Measurements from ENCODE around the gene COTL1.
"Not testable (repeated sequence)": the region's sequence is repeated elsewhere in the genome, so short reads cannot be mapped to it uniquely, and the experiment has no call there.

Gene COTL1

GRCh38 chr16:84519855-84520254 lies 98.0 kb downstream of the COTL1 start:
- no CpG with 5 or more reads among the region's 11 CpGs for WGBS (ENCODE audit: extremely low coverage, insufficient coverage, low lambda C conversion rate)

DNA sequence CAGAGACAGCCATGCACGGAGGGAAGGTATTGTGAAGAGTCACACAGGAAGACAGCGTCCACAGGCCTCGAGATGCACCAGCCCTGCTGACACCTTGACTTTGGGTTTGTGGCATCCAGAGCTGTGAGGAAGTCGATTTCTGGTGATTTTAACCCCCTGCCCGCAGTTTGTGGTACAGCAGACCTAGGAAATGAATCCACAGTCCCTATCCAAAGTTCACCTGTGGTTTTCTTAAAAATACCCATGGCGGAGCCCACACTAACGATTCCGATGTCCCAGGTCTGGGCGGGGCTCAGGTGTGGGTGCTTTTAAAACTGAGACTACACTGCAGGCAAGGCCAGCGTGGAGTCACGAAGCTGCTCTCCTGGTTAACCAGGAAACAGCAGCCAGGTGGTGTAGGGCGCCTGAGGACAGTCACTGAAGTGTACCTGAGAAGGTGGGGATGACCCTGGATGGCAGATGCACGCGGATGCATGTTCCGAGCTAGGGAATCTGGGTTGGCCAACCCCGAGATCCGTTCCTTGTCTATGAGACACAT lies 99.0 kb downstream of the COTL1 start:
- no CpG with 5 or more reads among the region's 17 CpGs for WGBS (ENCODE audit: extremely low coverage, insufficient coverage, low lambda C conversion rate)
- Histone ChIP-seq H3K79me1 (ENCODE audit: low read length) (no peaks in the 10 kb centered on the region), H3K9ac (ENCODE audit: low read length) (no peak overlapping the region), H3K4ac (ENCODE audit: low read depth, low read length) (no peak overlapping the region), H3K23ac (ENCODE audit: low read length) (no peak overlapping the region), H4K5ac (ENCODE audit: low read length) (no peak overlapping the region), H2BK5ac (ENCODE audit: low read length) (no peak overlapping the region), H2BK15ac (replicated peaks; ENCODE audit: low read depth) (no peak overlapping the region), H3K36me3 (ENCODE audit: control insufficient read depth, insufficient read depth, low read length) (no peaks in the 10 kb centered on the region), H3K27ac (ENCODE audit: low read depth, low read length) (no peak overlapping the region), H3K18ac (ENCODE audit: low read length) (no peak overlapping the region), H3K79me2 (ENCODE audit: control insufficient read depth, insufficient read depth, low read length) (no peaks in the 10 kb centered on the region), H3K56ac (ENCODE audit: low read length) (peak overlapping the region; percentile 42), H2BK120ac (ENCODE audit: low read depth, low read length) (no peak overlapping the region), H3K4me2 (ENCODE audit: low read length) (no peak overlapping the region), H4K8ac (ENCODE audit: low read depth, low read length) (no peak overlapping the region), H3K27me3 (ENCODE audit: insufficient read depth, low read length, poor library complexity) (no peaks in the 10 kb centered on the region), H2AK5ac (ENCODE audit: low read length) (no peak overlapping the region), H3K4me3 (ENCODE audit: low read length) (no peak overlapping the region), H3K4me1 (ENCODE audit: control insufficient read depth, low read depth, low read length) (no peaks in the 10 kb centered on the region)
- DNase-seq: no peak

More at GRCh38 chr16:84519855-84520254, 98.0 kb downstream of the COTL1 start:
- H3K4me3 ChIP-seq (ENCODE audit: low read length): no peak overlapping the region
- no peaks in the 10 kb centered on the region for H3K36me3 ChIP-seq (ENCODE audit: control insufficient read depth, insufficient read depth, low read length)
- H2BK5ac ChIP-seq (ENCODE audit: low read length): no peak overlapping the region
- H3K27me3 ChIP-seq (ENCODE audit: insufficient read depth, low read length, poor library complexity): no peaks in the 10 kb centered on the region
- H2AK5ac ChIP-seq (ENCODE audit: low read length): no peak overlapping the region
- H3K18ac ChIP-seq (ENCODE audit: low read length): no peak overlapping the region
- no peak overlapping the region for H3K27ac ChIP-seq (ENCODE audit: low read depth, low read length)
- H3K79me2 ChIP-seq (ENCODE audit: control insufficient read depth, insufficient read depth, low read length): no peaks in the 10 kb centered on the region
- no peak overlapping the region for H3K56ac ChIP-seq (ENCODE audit: low read length)
- no peak overlapping the region for H3K9ac ChIP-seq (ENCODE audit: low read length)
- H3K4me2 ChIP-seq (ENCODE audit: low read length): no peak overlapping the region
- no peak overlapping the region for H4K8ac ChIP-seq (ENCODE audit: low read depth, low read length)
- H3K23ac ChIP-seq (ENCODE audit: low read length): no peak overlapping the region
- no peak overlapping the region for H4K5ac ChIP-seq (ENCODE audit: low read length)
- no peak overlapping the region for H3K4ac ChIP-seq (ENCODE audit: low read depth, low read length)
- H3K79me1 ChIP-seq (ENCODE audit: low read length): no peaks in the 10 kb centered on the region
- no peak for DNase-seq
- no peak overlapping the region for H2BK15ac ChIP-seq (replicated peaks; ENCODE audit: low read depth)
- H3K4me1 ChIP-seq (ENCODE audit: control insufficient read depth, low read depth, low read length): no peaks in the 10 kb centered on the region
- H2BK120ac ChIP-seq (ENCODE audit: low read depth, low read length): no peak overlapping the region

DNA sequence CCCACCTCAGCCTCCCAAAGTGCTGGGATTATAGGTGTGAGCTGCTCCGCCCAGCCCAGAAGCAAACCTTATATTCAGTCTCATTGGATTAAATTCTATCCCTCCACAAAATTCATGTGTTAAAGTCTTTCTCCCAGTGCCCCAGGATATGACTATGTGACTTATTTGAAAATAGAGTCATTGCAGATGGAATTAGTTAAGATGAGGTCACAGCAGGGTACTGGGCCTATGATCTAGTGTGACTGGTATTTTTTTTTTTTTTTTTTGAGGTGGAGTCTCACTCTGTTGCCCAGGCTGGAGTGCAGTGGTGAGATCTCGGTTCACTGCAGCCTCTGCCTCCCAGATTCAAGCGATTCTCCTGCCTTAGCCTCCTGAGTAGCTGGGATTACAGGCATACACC lies 99.7 kb downstream of the COTL1 start:
- H3K36me3 ChIP-seq (ENCODE audit: control insufficient read depth, insufficient read depth, low read length); H3K9ac ChIP-seq (ENCODE audit: low read length); DNase-seq; H4K8ac ChIP-seq (ENCODE audit: low read depth, low read length); H3K23ac ChIP-seq (ENCODE audit: low read length); H3K79me2 ChIP-seq (ENCODE audit: control insufficient read depth, insufficient read depth, low read length); H3K79me1 ChIP-seq (ENCODE audit: low read length); H3K4ac ChIP-seq (ENCODE audit: low read depth, low read length); H3K56ac ChIP-seq (ENCODE audit: low read length); H3K4me3 ChIP-seq (ENCODE audit: low read length); H3K27ac ChIP-seq (ENCODE audit: low read depth, low read length); H3K4me2 ChIP-seq (ENCODE audit: low read length); H2AK5ac ChIP-seq (ENCODE audit: low read length); H2BK15ac ChIP-seq (replicated peaks; ENCODE audit: low read depth); H3K18ac ChIP-seq (ENCODE audit: low read length); H4K5ac ChIP-seq (ENCODE audit: low read length); H2BK120ac ChIP-seq (ENCODE audit: low read depth, low read length); H2BK5ac ChIP-seq (ENCODE audit: low read length); H3K4me1 ChIP-seq (ENCODE audit: control insufficient read depth, low read depth, low read length); H3K27me3 ChIP-seq (ENCODE audit: insufficient read depth, low read length, poor library complexity): not testable (repeated sequence)
- no CpG with 5 or more reads among the region's 3 CpGs for WGBS (ENCODE audit: extremely low coverage, insufficient coverage, low lambda C conversion rate)

- H3K4me1 ChIP-seq (ENCODE audit: control insufficient read depth, low read depth, low read length): no peaks in the 10 kb centered on the region
- no peak overlapping the region for H2BK15ac ChIP-seq (replicated peaks; ENCODE audit: low read depth)
- H3K23ac ChIP-seq (ENCODE audit: low read length): no peak overlapping the region
- H3K18ac ChIP-seq (ENCODE audit: low read length): no peak overlapping the region
- no peak overlapping the region for H3K56ac ChIP-seq (ENCODE audit: low read length)
- no peak overlapping the region for H2BK120ac ChIP-seq (ENCODE audit: low read depth, low read length)
- H3K79me1 ChIP-seq (ENCODE audit: low read length): no peaks in the 10 kb centered on the region
- no peak for DNase-seq
- no peaks in the 10 kb centered on the region for H3K79me2 ChIP-seq (ENCODE audit: control insufficient read depth, insufficient read depth, low read length)
- no peak overlapping the region for H3K4me3 ChIP-seq (ENCODE audit: low read length)
- no peak overlapping the region for H3K4me2 ChIP-seq (ENCODE audit: low read length)
- WGBS (ENCODE audit: extremely low coverage, insufficient coverage, low lambda C conversion rate): no CpG with 5 or more reads among the region's 12 CpGs
- H2BK5ac ChIP-seq (ENCODE audit: low read length): no peak overlapping the region
- no peak overlapping the region for H3K9ac ChIP-seq (ENCODE audit: low read length)
- H3K4ac ChIP-seq (ENCODE audit: low read depth, low read length): no peak overlapping the region
- H4K5ac ChIP-seq (ENCODE audit: low read length): no peak overlapping the region
- no peak overlapping the region for H3K27ac ChIP-seq (ENCODE audit: low read depth, low read length)
- no peak overlapping the region for H2AK5ac ChIP-seq (ENCODE audit: low read length)
- no peaks in the 10 kb centered on the region for H3K27me3 ChIP-seq (ENCODE audit: insufficient read depth, low read length, poor library complexity)
- no peak overlapping the region for H4K8ac ChIP-seq (ENCODE audit: low read depth, low read length)
- H3K36me3 ChIP-seq (ENCODE audit: control insufficient read depth, insufficient read depth, low read length): no peaks in the 10 kb centered on the region
These were observed 100.5 kb downstream of the COTL1 start for GRCh38 chr16:84517366-84517765.
